Amniotic stem cell (primary cell): ENCODE results near the gene CTXND1.

ENCODE experiments used
- DNase-seq: peaks from one replicate; lab custom pipeline; 2025; lab: John Stamatoyannopoulos, UW

CTXND1 gene

GRCh38 chr15:80183306-80183705, 68.7 kb downstream of the CTXND1 start:
- DNase-seq, result no peak

- peak; percentile 53 for DNase-seq
These were observed 69.3 kb downstream of the CTXND1 start for GRCh38 chr15:80182611-80183261.

- DNase-seq, result no peak
These were observed 71.0 kb downstream of the CTXND1 start for GRCh38 chr15:80180986-80181385.

- no peak for DNase-seq
These were observed 71.5 kb downstream of the CTXND1 start for GRCh38 chr15:80180468-80180867.

GRCh38 chr15:80179935-80180334, 72.1 kb downstream of the CTXND1 start:
- DNase-seq, result no peak

GRCh38 chr15:80179025-80179759, 72.8 kb downstream of the CTXND1 start:
- DNase-seq, result peak; percentile 67

- no peak for DNase-seq
These were observed 74.9 kb downstream of the CTXND1 start for GRCh38 chr15:80177156-80177555.

GRCh38 chr15:80176443-80176842, 75.6 kb downstream of the CTXND1 start:
- DNase-seq, result no peak

GRCh38 chr15:80175436-80175835, 76.6 kb downstream of the CTXND1 start:
- DNase-seq, result no peak

GRCh38 chr15:80174017-80174746, 77.8 kb downstream of the CTXND1 start:
- DNase-seq, result peak; percentile 83

GRCh38 chr15:80173022-80173759, 78.8 kb downstream of the CTXND1 start:
- DNase-seq, result no peak

- DNase-seq, result no peak
These were observed 79.6 kb downstream of the CTXND1 start for GRCh38 chr15:80172401-80172800.

GRCh38 chr15:80171787-80172186, 80.2 kb downstream of the CTXND1 start:
- DNase-seq, result no peak

GRCh38 chr15:80170596-80170995, 81.4 kb downstream of the CTXND1 start:
- DNase-seq, result no peak

- no peak for DNase-seq
These were observed 82.2 kb downstream of the CTXND1 start for GRCh38 chr15:80169768-80170357.

- no peak for DNase-seq
These were observed 83.6 kb downstream of the CTXND1 start for GRCh38 chr15:80168421-80168820.

GRCh38 chr15:80167936-80168335, 84.1 kb downstream of the CTXND1 start:
- no peak for DNase-seq

- DNase-seq, result no peak
These were observed 88.1 kb downstream of the CTXND1 start for GRCh38 chr15:80163897-80164296.

GRCh38 chr15:80163217-80163616, 88.8 kb downstream of the CTXND1 start:
- DNase-seq, result no peak

GRCh38 chr15:80162059-80162554, 89.9 kb downstream of the CTXND1 start:
- no peak for DNase-seq

GRCh38 chr15:80161468-80162016, 90.5 kb downstream of the CTXND1 start:
- no peak for DNase-seq
